AG04449 (cell line): ENCODE results near the gene HS6ST2.
"Not testable (repeated sequence)": the region's sequence is repeated elsewhere in the genome, so short reads cannot be mapped to it uniquely, and the experiment has no call there.

Source experiments
- CTCF ChIA-PET: fragments of 350-600 bp; formaldehyde crosslinking; extraction: SDS; loops from one replicate; lab custom pipeline; 2021; ENCODE audit warnings: antibody characterized with exemption; lab: Yijun Ruan, JAX
- POLR2A ChIA-PET: fragments of 400-600, 350-600 bp; formaldehyde crosslinking; extraction: SDS; loops from one replicate; lab custom pipeline; 2020; ENCODE audit warnings: antibody characterized with exemption, inconsistent platforms; lab: Yijun Ruan, JAX
- DNase-seq: peaks from one replicate; pipeline ENCODE4 v3.0.0-alpha.2; 2010; ENCODE audit warnings: low read depth, low spot score
- H3K4me3 ChIP-seq: 2 replicates; pipeline ENCODE4 v1.5.1; 2011; ENCODE audit warnings: low read depth, mild to moderate bottlenecking, control low read depth, low read length
- CTCF ChIP-seq: IDR thresholded peaks from one replicate; pipeline ENCODE4 v1.5.1; 2011; ENCODE audit warnings: mild to moderate bottlenecking, moderate library complexity, low read length, control low read depth, inconsistent platforms; ENCODE audit not compliant: insufficient read depth; ENCODE audit errors: missing control alignments

HS6ST2 gene

DNA sequence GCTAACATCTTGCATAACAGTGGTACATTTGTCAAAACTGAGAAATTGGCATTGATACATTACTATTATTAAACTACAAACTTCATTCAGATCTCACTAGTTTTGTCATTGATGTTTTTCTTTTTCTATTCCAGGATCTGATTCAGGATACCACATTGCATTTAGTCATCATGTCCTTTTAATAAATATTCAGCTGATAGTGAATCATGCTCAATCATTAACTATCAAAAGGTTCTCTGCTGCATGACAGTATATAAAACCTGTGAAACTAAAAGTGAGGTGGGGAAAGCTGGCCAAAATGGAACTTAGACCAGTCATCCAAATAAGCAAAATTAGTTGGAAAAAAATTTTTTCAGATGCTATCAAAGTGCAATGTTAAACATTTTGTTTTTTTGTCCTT is 28.1 kb upstream of the HS6ST2 start:
- H3K4me3 ChIP-seq: no peak overlapping the region
- POLR2A ChIA-PET: no interaction called here
- TF ChIP-seq CTCF: no peak
- CTCF ChIA-PET: no interaction called here
- no peak for DNase-seq

- H3K4me3 ChIP-seq: no peak overlapping the region
- CTCF ChIA-PET: no interaction called here
Measured at GRCh38 chrX:132984058-132984650, 25.7 kb upstream of the HS6ST2 start.

DNA sequence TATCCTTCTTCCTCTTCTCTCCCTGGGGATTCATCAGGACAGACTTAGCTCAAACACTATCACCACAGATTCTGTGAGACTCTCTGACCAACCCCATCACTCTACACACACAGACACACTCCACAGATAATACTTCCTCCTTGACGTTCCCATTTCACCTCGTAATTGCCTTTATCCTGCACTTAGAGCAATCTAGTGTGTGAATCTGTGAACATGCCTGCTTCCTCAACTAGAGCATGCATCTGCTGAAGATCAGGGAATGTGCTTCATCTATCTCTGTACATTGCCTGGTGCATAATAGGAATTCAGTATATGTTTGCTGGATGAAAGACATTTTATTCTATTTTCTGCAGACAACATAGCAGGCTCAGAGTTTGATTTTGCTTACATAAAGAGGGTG is 25.1 kb upstream of the HS6ST2 start:
- no peak for TF ChIP-seq CTCF
- no peak overlapping the region for H3K4me3 ChIP-seq
- ChIA-PET POLR2A (no interaction called here), CTCF (no interaction called here)
- no peak for DNase-seq

More at GRCh38 chrX:132984058-132984650, 25.7 kb upstream of the HS6ST2 start:
- no peak for TF ChIP-seq CTCF
- POLR2A ChIA-PET: no interaction called here
- no peak for DNase-seq

DNA sequence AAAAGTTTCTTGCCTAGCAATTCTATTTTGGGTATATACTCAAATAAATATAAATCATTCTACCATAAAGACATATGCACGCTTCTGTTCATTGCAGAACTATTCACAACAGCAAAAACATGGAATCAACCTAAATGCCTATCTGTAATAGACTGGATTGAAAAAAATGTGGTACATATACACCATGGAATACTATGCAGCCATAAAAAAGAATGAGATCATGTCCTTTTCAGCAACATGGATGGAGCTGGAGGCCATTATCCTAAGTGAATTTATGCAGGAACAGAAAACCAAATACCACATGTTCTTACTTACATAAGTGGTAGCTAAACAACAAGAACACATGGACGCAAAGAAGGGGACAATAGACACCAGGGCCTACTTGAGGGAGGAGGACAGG is 21.6 kb upstream of the HS6ST2 start:
- CTCF ChIA-PET, DNase-seq, POLR2A ChIA-PET, H3K4me3 ChIP-seq: not testable (repeated sequence)

- ChIA-PET POLR2A (no interaction called here), CTCF (interaction anchor here (0.5 kb wide), 1 partner anchor 14 kb away, joined by 3 read pairs; no protein-coding TSS in a partner anchor)
- TF ChIP-seq CTCF: no peak
- DNase-seq: no peak
- H3K4me3 ChIP-seq: no peak overlapping the region
Measured at GRCh38 chrX:132968296-132968949, 10.0 kb upstream of the HS6ST2 start.

- H3K4me3 ChIP-seq: no peak overlapping the region
- TF ChIP-seq CTCF: no peak
- ChIA-PET POLR2A (no interaction called here), CTCF (no interaction called here)
- no peak for DNase-seq
Measured at GRCh38 chrX:132967049-132967448, 8.6 kb upstream of the HS6ST2 start.

DNA sequence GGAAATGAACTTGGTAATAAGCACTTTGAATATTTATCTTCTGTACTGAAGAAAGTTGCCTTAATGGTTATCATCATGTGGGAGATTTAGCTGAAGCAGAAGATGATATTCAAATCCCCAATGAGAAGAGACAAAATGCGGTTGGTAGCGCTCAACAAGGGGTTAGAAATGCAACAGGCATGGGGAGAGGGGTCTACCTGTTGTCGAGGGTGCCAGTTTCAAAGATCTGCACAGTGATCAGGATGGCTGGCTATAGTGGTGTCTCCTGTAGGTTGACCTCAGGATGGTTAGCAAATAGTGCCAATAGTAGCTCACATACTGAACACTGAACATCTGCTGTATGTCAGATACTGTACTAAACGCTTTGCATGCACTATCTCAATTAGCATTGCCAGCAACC is 7.0 kb upstream of the HS6ST2 start:
- DNase-seq: no peak
- ChIA-PET CTCF (no interaction called here), POLR2A (no interaction called here)
- no peak overlapping the region for H3K4me3 ChIP-seq
- TF ChIP-seq CTCF: no peak
